H9 (cell line): ENCODE measurements around the gene UBE2D3. TPM values are rescaled to one million over a fixed set of nuclear protein-coding genes. Genes with fewer than 3 reads are reported as not detected.

Source experiments
- DNase-seq: peaks from one replicate; pipeline ENCODE4 v3.0.0-alpha.2; 2017
- H2AFZ ChIP-seq: one replicate; pipeline ENCODE4 v1.6.1; 2013; ENCODE audit warnings: mild to moderate bottlenecking, low read length, control low read depth, moderate library complexity
- H2AK5ac ChIP-seq: 2 replicates; pipeline ENCODE4 v1.6.1; 2013; ENCODE audit warnings: low read length, control low read depth, mixed read lengths; ENCODE audit not compliant: insufficient read length
- H2BK120ac ChIP-seq: one replicate; pipeline ENCODE4 v1.6.1; 2013; ENCODE audit warnings: low read depth, mild to moderate bottlenecking, low read length, control low read depth, inconsistent platforms; ENCODE audit not compliant: poor library complexity, severe bottlenecking
- H2BK12ac ChIP-seq: 2 replicates; pipeline ENCODE4 v1.6.1; 2013; ENCODE audit warnings: low read length, control low read depth, mixed read lengths, low read depth; ENCODE audit not compliant: insufficient read length
- H2BK15ac ChIP-seq: 2 replicates; pipeline ENCODE4 v1.6.1; 2013; ENCODE audit warnings: low read depth, low read length, control low read depth
- H2BK20ac ChIP-seq: one replicate; pipeline ENCODE4 v1.6.1; 2013; ENCODE audit warnings: low read depth, mild to moderate bottlenecking, low read length, control low read depth, inconsistent platforms; ENCODE audit not compliant: poor library complexity, severe bottlenecking
- H2BK5ac ChIP-seq: 2 replicates; pipeline ENCODE4 v1.6.1; 2013; ENCODE audit warnings: low read length, control low read depth, mixed read lengths; ENCODE audit not compliant: insufficient read length
- H3K14ac ChIP-seq: 2 replicates; pipeline ENCODE4 v1.6.1; 2013; ENCODE audit warnings: low read length, control low read depth; ENCODE audit not compliant: insufficient read depth
- H3K18ac ChIP-seq: 2 replicates; pipeline ENCODE4 v1.6.1; 2013; ENCODE audit warnings: low read depth, mild to moderate bottlenecking, mixed read lengths, low read length, control low read depth; ENCODE audit not compliant: insufficient read length
- H3K23ac ChIP-seq: 2 replicates; pipeline ENCODE4 v1.6.1; 2013; ENCODE audit warnings: low read length, control low read depth, mixed read lengths, low read depth; ENCODE audit not compliant: insufficient read length
- H3K23me2 ChIP-seq: 2 replicates; pipeline ENCODE4 v1.6.1; 2013; ENCODE audit warnings: low read depth, mild to moderate bottlenecking, mixed read lengths, low read length, control low read depth; ENCODE audit not compliant: insufficient read length, poor library complexity, severe bottlenecking
- H3K27ac ChIP-seq: 2 replicates; pipeline ENCODE4 v1.5.1; 2013; ENCODE audit warnings: low read length, control low read depth, mixed read lengths, low read depth; ENCODE audit not compliant: insufficient read length
- H3K27me3 ChIP-seq: 2 replicates; pipeline ENCODE4 v1.6.1; 2013; ENCODE audit warnings: low read length, control low read depth, inconsistent platforms; ENCODE audit not compliant: insufficient read depth
- H3K4ac ChIP-seq: 2 replicates; pipeline ENCODE4 v1.6.1; 2013; ENCODE audit warnings: low read depth, mild to moderate bottlenecking, control low read depth, inconsistent platforms, low read length, moderate library complexity
- H3K4me1 ChIP-seq: 2 replicates; pipeline ENCODE4 v1.6.1; 2013; ENCODE audit warnings: low read length, control low read depth, inconsistent platforms; ENCODE audit not compliant: insufficient read depth
- H3K4me2 ChIP-seq: 2 replicates; pipeline ENCODE4 v1.6.1; 2013; ENCODE audit warnings: low read length, control low read depth, mixed read lengths; ENCODE audit not compliant: insufficient read length, insufficient read depth
- H3K56ac ChIP-seq: 2 replicates; pipeline ENCODE4 v1.6.1; 2013; ENCODE audit warnings: low read depth, mild to moderate bottlenecking, mixed read lengths, low read length, control low read depth; ENCODE audit not compliant: insufficient read length
- H3K79me1 ChIP-seq: 2 replicates; pipeline ENCODE4 v1.6.1; 2013; ENCODE audit warnings: low read depth, mild to moderate bottlenecking, moderate library complexity, low read length, control low read depth, inconsistent platforms; ENCODE audit not compliant: insufficient read depth, poor library complexity, severe bottlenecking
- H3K79me2 ChIP-seq: 2 replicates; pipeline ENCODE4 v1.6.1; 2013; ENCODE audit warnings: low read length, control low read depth, inconsistent platforms; ENCODE audit not compliant: insufficient read depth
- H3K9ac ChIP-seq: 2 replicates; pipeline ENCODE4 v1.6.1; 2013; ENCODE audit warnings: low read length, control low read depth, mixed read lengths; ENCODE audit not compliant: insufficient read length; ENCODE audit errors: extremely low read depth
- H3K9me3 ChIP-seq: one replicate; pipeline ENCODE4 v1.6.1; 2013; ENCODE audit warnings: low read depth, low read length, inconsistent platforms; ENCODE audit not compliant: control insufficient read depth
- H3T11ph ChIP-seq: one replicate; pipeline ENCODE4 v1.6.1; 2013; ENCODE audit warnings: mild to moderate bottlenecking, low read length, control low read depth, inconsistent platforms
- H4K20me1 ChIP-seq: one replicate; pipeline ENCODE4 v1.6.1; 2013; ENCODE audit not compliant: control insufficient read depth, insufficient read length, insufficient read depth
- H4K5ac ChIP-seq: 2 replicates; pipeline ENCODE4 v1.6.1; 2013; ENCODE audit warnings: low read depth, mild to moderate bottlenecking, mixed read lengths, low read length, control low read depth; ENCODE audit not compliant: insufficient read length
- H4K8ac ChIP-seq: replicated peaks from 2 replicates; pipeline ENCODE4 v1.6.1; 2013; ENCODE audit warnings: low read length, control low read depth, mixed read lengths, low read depth; ENCODE audit not compliant: insufficient read length
- H4K91ac ChIP-seq: 2 replicates; pipeline ENCODE4 v1.6.1; 2013; ENCODE audit warnings: low read depth, mild to moderate bottlenecking, moderate library complexity, mixed read lengths, low read length, control low read depth; ENCODE audit not compliant: insufficient read length
- H3K27ac Mint-ChIP-seq, 3 experiments: 2 replicates in 2 of 3; 3 replicates in 1 of 3; pipeline ENCODE4 v1.8.0; 2020 to 2021; ENCODE audit warnings: mixed read lengths in 3 of 3, mild to moderate bottlenecking in 1 of 3, moderate library complexity in 1 of 3
- H3K27me3 Mint-ChIP-seq: 2 replicates; pipeline ENCODE4 v1.8.0; 2021; ENCODE audit warnings: low read depth, mild to moderate bottlenecking, moderate library complexity, mixed read lengths
- H3K36me3 Mint-ChIP-seq, 3 experiments: 2 replicates in 2 of 3; 3 replicates in 1 of 3; pipeline ENCODE4 v1.8.0; 2020 to 2021; ENCODE audit warnings: low read depth in 3 of 3, mixed read lengths in 3 of 3; ENCODE audit not compliant: insufficient read depth in 1 of 3
- H3K4me1 Mint-ChIP-seq, 2 experiments: 2 replicates each; pipeline ENCODE4 v1.8.0; 2020; ENCODE audit warnings: mixed read lengths in 2 of 2
- H3K4me3 Mint-ChIP-seq, 2 experiments: 2 replicates in 1 of 2; 3 replicates in 1 of 2; pipeline ENCODE4 v1.8.0; 2020 to 2021; ENCODE audit warnings: mild to moderate bottlenecking in 2 of 2, mixed read lengths in 2 of 2, moderate library complexity in 1 of 2
- H3K9me3 Mint-ChIP-seq, 2 experiments: 2 replicates in 1 of 2; 3 replicates in 1 of 2; pipeline ENCODE4 v1.8.0; 2020; ENCODE audit warnings: mild to moderate bottlenecking in 2 of 2, mixed read lengths in 2 of 2, moderate library complexity in 1 of 2
- CTCF ChIP-seq: fragments of 200-600 bp; sonication (generic); conservative IDR thresholded peaks from 3 replicates; pipeline ENCODE4 v1.8.0; 2021; ENCODE audit warnings: antibody characterized with exemption, mild to moderate bottlenecking
- WGBS: extraction: QIAGEN DNeasy Blood & Tissue Kit; methylation state at CpG from one replicate; pipeline ENCODE4 v1.1.7; 2013; ENCODE audit warnings: missing lambda C conversion rate, low lambda C conversion rate, mixed read lengths; ENCODE audit not compliant: insufficient read length; ENCODE audit errors: extremely low coverage; 5-methylcytosine and 5-hydroxymethylcytosine counted together
- total RNA-seq: library from RNA; stranded (reverse); gene quantifications from 2 replicates; pipeline ENCODE4 v1.2.1, GENCODE V29; 2021

The UBE2D3 gene
- total RNA-seq, 1 experiment from 2014 or later, result 378 TPM

- no peak overlapping the region for H3K9ac ChIP-seq
Measured at GRCh38 chr4:102815981-102816380, 11.4 kb downstream of the UBE2D3 start.

More at GRCh38 chr4:102815981-102816380, 11.4 kb downstream of the UBE2D3 start:
- Histone ChIP-seq H4K8ac (no peak overlapping the region), H3K4me2 (no peak overlapping the region), H2AK5ac (no peak overlapping the region), H3T11ph (no peak overlapping the region), H3K14ac (no peak overlapping the region), H3K56ac (no peak overlapping the region), H4K5ac (no peak overlapping the region), H3K18ac (no peak overlapping the region), H2BK120ac (no peak overlapping the region), H3K23me2 (no peaks in the 10 kb centered on the region), H2BK15ac (no peak overlapping the region), H3K79me1 (no peaks in the 10 kb centered on the region), H3K23ac (no peak overlapping the region), H2BK5ac (no peak overlapping the region), H3K9me3 (no peaks in the 10 kb centered on the region), H4K91ac (no peak overlapping the region), H3K27ac (no peak overlapping the region), H3K4ac (no peak overlapping the region), H2BK12ac (no peak overlapping the region), H2AFZ (no peak overlapping the region), H3K79me2 (peaks cover 74% of the 10 kb centered on the region), H3K27me3 (no peaks in the 10 kb centered on the region), H2BK20ac (no peak overlapping the region), H4K20me1 (no peaks in the 10 kb centered on the region), H3K4me1 (peaks cover 6% of the 10 kb centered on the region; the same call in 1 of the 2 replicates)
- H3K4me1 Mint-ChIP-seq, result peaks cover 69 to 71% of the 10 kb centered on the region in 2 experiments
- no CpG with 5 or more reads among the region's 2 CpGs for WGBS
- H3K9me3 Mint-ChIP-seq, result no peaks in the 10 kb centered on the region
- H3K27me3 Mint-ChIP-seq, result no peaks in the 10 kb centered on the region
- no peak for DNase-seq
- H3K27ac Mint-ChIP-seq, result no peak overlapping the region; a peak in 2 of 7 replicates
- no peak for TF ChIP-seq CTCF
- peaks cover 2 to 28% (median 22%) of the 10 kb centered on the region in 3 experiments; a peak in 6 of 7 replicates for H3K36me3 Mint-ChIP-seq
- no peak overlapping the region for H3K4me3 Mint-ChIP-seq
